Measurements from ENCODE around the gene ZRANB2. TPM values are rescaled to one million over a fixed set of nuclear protein-coding genes. Genes with fewer than 3 reads are reported as not detected.

ZRANB2 gene
- total and polyA plus RNA-seq, 10 of the 15 experiments (the other 5 are each of a cell fraction or from before 2014, with no cell fraction given) = 68.4 to 189 (median 138) TPM

GRCh38 chr1:71080739-71081696 is at the start of gene ZRANB2 (continued):
- TF ChIP-seq CBX5 (IDR thresholded peaks at IDR 0.05; ENCODE audit: low read depth) (peak; percentile 84; the same call in 1 of the 2 replicates), TCF12 (IDR thresholded peaks at IDR 0.05; ENCODE audit: low read depth, low read length) (no peak), IRF3 (IDR thresholded peaks at IDR 0.05) (no peak), POLR2AphosphoS2 (IDR thresholded peaks at IDR 0.05; ENCODE audit: low read depth, low read length) (peak; percentile 72), CREB1 (IDR thresholded peaks at IDR 0.05; ENCODE audit: low read depth) (peak; percentile 13; the same call in 1 of the 2 replicates), FOXK2 (IDR thresholded peaks at IDR 0.05) (no peak), CEBPB (IDR thresholded peaks at IDR 0.05; ENCODE audit: borderline replicate concordance in 1 of 2, low read depth in 2 of 2, low read length in 2 of 2) (0 out of 4 replicates have a peak, but pooled peaks of 1 of the 2 experiments have one; percentile 19), ZNF622 (IDR thresholded peaks at IDR 0.05) (no peak), ZNF687 (IDR thresholded peaks at IDR 0.05) (no peak; the same call in 1 of the 2 replicates), BCL3 (IDR thresholded peaks at IDR 0.05; ENCODE audit: borderline replicate concordance, insufficient read depth, low read depth, low read length, poor library complexity, severe bottlenecking) (no peak), TARDBP (IDR thresholded peaks at IDR 0.05; ENCODE audit: borderline replicate concordance) (no peak), FOXM1 (IDR thresholded peaks at IDR 0.05; ENCODE audit: low read depth, low read length) (peak; percentile 56; the same call in 1 of the 2 replicates), SMAD1 (IDR thresholded peaks at IDR 0.05; ENCODE audit: low read depth, partially characterized antibody) (peak; percentile 29), ZNF274 (IDR thresholded peaks at IDR 0.05; ENCODE audit: insufficient read depth, insufficient read length) (no peak), ZNF592 (IDR thresholded peaks at IDR 0.05) (peak; percentile 96), JUNB (IDR thresholded peaks at IDR 0.05) (no peak)

Data from GM12878 (cell line).